Measurements from ENCODE around the gene PDZRN4.

- TF ChIP-seq CTCF (IDR thresholded peaks at IDR 0.05) (no peak), POLR2A (IDR thresholded peaks at IDR 0.05) (no peak), POLR2AphosphoS5 (IDR thresholded peaks at IDR 0.05; ENCODE audit: insufficient read depth in 1 of 2, low read depth in 1 of 2) (no peak)
Observed at GRCh38 chr12:41264281-41264680, 76.2 kb downstream of the PDZRN4 start.
